Measurements from ENCODE around the gene LTBP3. TPM values are rescaled to one million over a fixed set of nuclear protein-coding genes. Genes with fewer than 3 reads are reported as not detected.

LTBP3 gene
- total and polyA plus RNA-seq, 8 donors: 70.8 to 322 (median 239) TPM

- H3K36me3 ChIP-seq: peaks cover 0 to 57% of the 10 kb centered on the region in 2 donors
- peaks cover 13 to 30% of the 10 kb centered on the region in 2 donors for H3K4me1 ChIP-seq
- intact Hi-C loops (cut with DNase I): no loop called here
- no peak for TF ChIP-seq CTCF (IDR thresholded peaks at IDR 0.05)
- ATAC-seq (no peak), DNase-seq (no peak)
- no peaks in the 10 kb centered on the region for H3K9me3 ChIP-seq
- H3K27me3 ChIP-seq: no peaks in the 10 kb centered on the region
- peak overlapping the region in 1 of 2 donors; percentile 85 for H3K27ac ChIP-seq
- peak overlapping the region; percentile 37 to 47 for H3K4me3 ChIP-seq
Measured at GRCh38 chr11:65538915-65539743, 19.0 kb downstream of the LTBP3 start.

- no peak for TF ChIP-seq CTCF (IDR thresholded peaks at IDR 0.05)
- H3K4me3 ChIP-seq: no peak overlapping the region
- intact Hi-C loops (cut with DNase I): no loop called here
- ATAC-seq (no peak), DNase-seq (no peak)
- no peaks in the 10 kb centered on the region for H3K9me3 ChIP-seq
- H3K4me1 ChIP-seq: peaks cover 13 to 30% of the 10 kb centered on the region in 2 donors
- no peaks in the 10 kb centered on the region for H3K27me3 ChIP-seq
- no peak overlapping the region for H3K27ac ChIP-seq
- H3K36me3 ChIP-seq: peaks cover 0 to 64% of the 10 kb centered on the region in 2 donors
Measured at GRCh38 chr11:65538232-65538914, 19.8 kb downstream of the LTBP3 start.

GRCh38 chr11:65537620-65538231, 20.4 kb downstream of the LTBP3 start:
- Histone ChIP-seq H3K9me3 (no peaks in the 10 kb centered on the region), H3K4me3 (no peak overlapping the region), H3K4me1 (peaks cover 13 to 30% of the 10 kb centered on the region in 2 donors), H3K27ac (no peak overlapping the region), H3K27me3 (no peaks in the 10 kb centered on the region), H3K36me3 (peaks cover 0 to 71% of the 10 kb centered on the region in 2 donors)
- DNase-seq (no peak), ATAC-seq (no peak)
- intact Hi-C loops (cut with DNase I): no loop called here
- TF ChIP-seq CTCF (IDR thresholded peaks at IDR 0.05): no peak

GRCh38 chr11:65537296-65537597, 20.9 kb downstream of the LTBP3 start:
- no peak for DNase-seq
- Histone ChIP-seq H3K36me3 (peaks cover 0 to 76% of the 10 kb centered on the region in 2 donors), H3K27ac (no peak overlapping the region), H3K27me3 (no peaks in the 10 kb centered on the region), H3K4me3 (no peak overlapping the region), H3K9me3 (no peaks in the 10 kb centered on the region), H3K4me1 (peaks cover 13 to 30% of the 10 kb centered on the region in 2 donors)
- no peak for TF ChIP-seq CTCF (IDR thresholded peaks at IDR 0.05)
- intact Hi-C loops (cut with DNase I): no loop called here
- no peak for ATAC-seq

Data from left lung (tissue), 10 donors.